Gastroesophageal sphincter (tissue), 4 donors: Measurements from ENCODE around the gene GMDS. TPM values are rescaled to one million over a fixed set of nuclear protein-coding genes. Genes with fewer than 3 reads are reported as not detected.
A peak's percentile ranks its signal among the peaks of the same experiment; 100 is the strongest.

Source experiments
- ATAC-seq: fragments of 150-250 bp; one replicate; pipeline ENCODE4 v1.9.1; 2016; ENCODE audit warnings: mild to moderate bottlenecking, moderate library complexity
- H3K27ac ChIP-seq, 4 donors: fragments of 200-600 bp; sonication (generic) in 3 of 4; 1 replicate in 3 of 4; 2 replicates in 1 of 4; pipeline ENCODE4 v1.5.1; 2016 to 2019
- H3K27me3 ChIP-seq: fragments of 200-600 bp; sonication (generic); one replicate; pipeline ENCODE4 v1.5.1; 2019
- H3K36me3 ChIP-seq, 2 donors: fragments of 200-600 bp; sonication (generic); one replicate each; pipeline ENCODE4 v1.5.1; 2019; ENCODE audit warnings: control low read depth in 1 of 2
- H3K4me1 ChIP-seq, 3 donors: fragments of 200-600 bp; sonication (generic); 1 replicate in 2 of 3; 2 replicates in 1 of 3; pipeline ENCODE4 v1.5.1; 2016 to 2019; ENCODE audit warnings: control low read depth in 2 of 3
- H3K4me3 ChIP-seq, 2 donors: fragments of 200-600 bp; sonication (generic); one replicate each; pipeline ENCODE4 v1.5.1; 2019; ENCODE audit warnings: mild to moderate bottlenecking in 1 of 2, moderate library complexity in 1 of 2
- H3K9me3 ChIP-seq, 3 donors: fragments of 200-600 bp; sonication (generic); one replicate each; pipeline ENCODE4 v1.5.1; 2017 to 2019; ENCODE audit warnings: control low read depth in 2 of 3
- EP300 ChIP-seq: sonication (generic); formaldehyde crosslinking; IDR thresholded peaks from one replicate; pipeline ENCODE4 v1.6.1; 2017; ENCODE audit warnings: antibody characterized with exemption, mild to moderate bottlenecking
- POLR2A ChIP-seq, 2 donors: fragments of 450-650 bp; IDR thresholded peaks; one replicate each; pipeline ENCODE4 v1.6.1; 2017; ENCODE audit warnings: antibody characterized with exemption in 2 of 2, mild to moderate bottlenecking in 2 of 2, moderate library complexity in 1 of 2
- POLR2AphosphoS5 ChIP-seq: sonication (generic); formaldehyde crosslinking; IDR thresholded peaks from one replicate; pipeline ENCODE4 v1.6.1; 2017; ENCODE audit warnings: antibody characterized with exemption
- WGBS, 2 donors: methylation state at CpG; one replicate each; pipeline ENCODE4 v1.1.5; 2018; ENCODE audit warnings: low coverage in 1 of 2; 5-methylcytosine and 5-hydroxymethylcytosine counted together
- total RNA-seq, 4 donors: library from RNA; depleted of rRNA; stranded (reverse); fragments of >200 nt; gene quantifications; one replicate each; pipeline ENCODE4 v1.1.0, GENCODE V29; 2016
- TF ChIP-seq, protein P1 (sequence below), 4 experiments: fragments of 200-600 bp in 2 of 4; fragments of 450-650 bp in 2 of 4; sonication (generic) in 1 of 4; IDR thresholded peaks; one replicate each; pipeline ENCODE4 v1.5.1; 2017 to 2019; ENCODE audit warnings: antibody characterized with exemption in 4 of 4, mild to moderate bottlenecking in 2 of 4, moderate library complexity in 2 of 4

GMDS gene
- total RNA-seq, 4 donors from 2014 or later: 5.0 to 14.7 (median 6.4) TPM

DNA sequence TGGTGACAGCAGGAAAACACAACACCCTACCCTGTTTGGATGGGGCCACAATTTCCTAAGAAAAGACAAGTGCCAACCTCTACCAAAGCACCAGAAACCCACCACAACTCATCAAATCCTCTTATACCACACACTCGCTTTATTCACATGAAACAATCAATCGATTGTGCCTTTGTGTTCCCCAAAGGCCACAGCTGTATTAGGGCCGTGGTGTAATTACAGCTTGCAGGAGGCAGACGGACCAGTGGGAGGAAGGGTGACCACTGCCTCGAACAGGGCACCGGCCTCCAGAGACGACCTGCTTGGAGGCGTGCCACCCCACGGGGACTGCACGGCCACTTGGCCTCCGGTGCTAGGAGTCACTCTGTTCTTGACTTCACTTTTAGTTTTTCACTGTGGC is 371.6 kb downstream of the GMDS start:
- Histone ChIP-seq H3K4me3 (no peak overlapping the region), H3K27ac (no peak overlapping the region)
- WGBS, 2 donors: 61 to 75% methylated on average over 10 of the region's 11 CpGs

DNA sequence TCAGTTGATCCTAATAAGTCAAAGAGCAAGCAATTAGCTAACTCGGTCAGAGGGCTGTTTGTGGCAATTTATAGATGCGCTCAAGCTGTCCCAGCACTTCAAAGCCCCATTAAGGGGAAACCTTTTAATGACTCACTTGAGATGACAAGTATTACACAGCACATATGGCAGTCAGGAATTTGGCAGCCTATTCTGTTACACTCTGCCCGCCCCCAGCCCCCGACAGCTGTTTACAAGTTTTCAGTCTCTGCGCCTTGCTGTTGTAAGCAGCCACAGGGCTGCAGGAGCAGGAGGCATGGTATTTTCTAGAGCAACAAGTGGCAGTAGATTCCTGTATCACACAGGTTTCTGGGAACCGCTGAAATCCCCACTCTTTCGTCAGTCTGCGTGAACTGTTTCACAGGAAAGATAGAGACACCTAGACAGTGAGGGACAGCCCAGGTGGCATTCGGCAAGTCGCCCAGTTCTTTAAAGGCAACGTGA is 372.7 kb downstream of the GMDS start:
- Histone ChIP-seq H3K27me3 (no peaks in the 10 kb centered on the region), H3K9me3 (no peaks in the 10 kb centered on the region), H3K4me3 (no peak overlapping the region), H3K36me3 (no peaks in the 10 kb centered on the region), H3K27ac (no peak overlapping the region), H3K4me1 (peaks cover 0 to 15% (median 0%) of the 10 kb centered on the region in 3 donors)
- WGBS, 2 donors: 30 to 48% methylated on average over 4 to 7 of the region's 11 CpGs
- ATAC-seq: peak; percentile 46
- peak; percentile 76 for TF ChIP-seq POLR2AphosphoS5
- TF ChIP-seq POLR2A (IDR thresholded peaks at IDR 0.05): no peak

More for the DNA sequence above, 371.6 kb downstream of the GMDS start:
- H3K36me3 ChIP-seq: no peaks in the 10 kb centered on the region
- no peaks in the 10 kb centered on the region for H3K27me3 ChIP-seq
- peaks cover 0 to 15% (median 0%) of the 10 kb centered on the region in 3 donors for H3K4me1 ChIP-seq
- H3K9me3 ChIP-seq: no peaks in the 10 kb centered on the region
- TF ChIP-seq POLR2AphosphoS5: no peak
- no peak for TF ChIP-seq POLR2A (IDR thresholded peaks at IDR 0.05)
- TF ChIP-seq, protein P1, sequence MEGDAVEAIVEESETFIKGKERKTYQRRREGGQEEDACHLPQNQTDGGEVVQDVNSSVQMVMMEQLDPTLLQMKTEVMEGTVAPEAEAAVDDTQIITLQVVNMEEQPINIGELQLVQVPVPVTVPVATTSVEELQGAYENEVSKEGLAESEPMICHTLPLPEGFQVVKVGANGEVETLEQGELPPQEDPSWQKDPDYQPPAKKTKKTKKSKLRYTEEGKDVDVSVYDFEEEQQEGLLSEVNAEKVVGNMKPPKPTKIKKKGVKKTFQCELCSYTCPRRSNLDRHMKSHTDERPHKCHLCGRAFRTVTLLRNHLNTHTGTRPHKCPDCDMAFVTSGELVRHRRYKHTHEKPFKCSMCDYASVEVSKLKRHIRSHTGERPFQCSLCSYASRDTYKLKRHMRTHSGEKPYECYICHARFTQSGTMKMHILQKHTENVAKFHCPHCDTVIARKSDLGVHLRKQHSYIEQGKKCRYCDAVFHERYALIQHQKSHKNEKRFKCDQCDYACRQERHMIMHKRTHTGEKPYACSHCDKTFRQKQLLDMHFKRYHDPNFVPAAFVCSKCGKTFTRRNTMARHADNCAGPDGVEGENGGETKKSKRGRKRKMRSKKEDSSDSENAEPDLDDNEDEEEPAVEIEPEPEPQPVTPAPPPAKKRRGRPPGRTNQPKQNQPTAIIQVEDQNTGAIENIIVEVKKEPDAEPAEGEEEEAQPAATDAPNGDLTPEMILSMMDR (IDR thresholded peaks at IDR 0.05): no peak
- no peak for TF ChIP-seq EP300
- no peak for ATAC-seq

DNA sequence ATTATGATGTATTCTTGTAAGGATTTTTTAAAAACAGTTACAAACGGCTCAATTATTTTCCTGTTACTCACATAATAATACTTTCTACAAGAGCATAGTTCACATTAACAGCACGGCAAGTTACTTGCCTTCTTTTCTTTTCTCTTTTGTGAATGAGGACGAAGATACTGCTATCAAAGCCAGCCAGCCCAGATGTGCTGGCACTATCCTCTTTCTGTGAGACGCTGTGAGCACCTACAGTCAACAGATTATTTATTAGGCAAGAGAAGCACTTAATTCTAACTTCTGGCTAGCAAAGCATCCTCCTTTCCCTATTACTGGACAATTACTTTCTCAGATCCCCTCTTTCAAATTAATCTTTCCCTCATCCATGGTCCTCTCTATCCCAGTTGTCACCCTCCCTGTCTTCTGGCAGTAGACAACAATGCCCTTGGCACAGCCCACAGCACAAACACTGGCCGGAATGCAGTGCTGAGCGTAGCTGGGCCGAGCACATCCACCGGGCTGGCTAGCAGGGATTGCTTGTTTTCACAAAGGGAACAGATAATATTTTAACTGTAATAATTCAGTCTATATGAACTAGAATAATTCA is 373.6 kb downstream of the GMDS start:
- Histone ChIP-seq H3K36me3 (no peaks in the 10 kb centered on the region), H3K4me1 (peaks cover 0 to 15% (median 0%) of the 10 kb centered on the region in 3 donors), H3K27me3 (no peaks in the 10 kb centered on the region), H3K9me3 (no peaks in the 10 kb centered on the region), H3K27ac (no peak overlapping the region), H3K4me3 (no peak overlapping the region)
- TF ChIP-seq, protein P1 (IDR thresholded peaks at IDR 0.05): no peak
- TF ChIP-seq EP300 (no peak), POLR2AphosphoS5 (no peak), POLR2A (IDR thresholded peaks at IDR 0.05) (no peak)
- WGBS, 2 donors: 48 to 65% methylated on average over 6 to 7 of the region's 8 CpGs
- no peak for ATAC-seq

DNA sequence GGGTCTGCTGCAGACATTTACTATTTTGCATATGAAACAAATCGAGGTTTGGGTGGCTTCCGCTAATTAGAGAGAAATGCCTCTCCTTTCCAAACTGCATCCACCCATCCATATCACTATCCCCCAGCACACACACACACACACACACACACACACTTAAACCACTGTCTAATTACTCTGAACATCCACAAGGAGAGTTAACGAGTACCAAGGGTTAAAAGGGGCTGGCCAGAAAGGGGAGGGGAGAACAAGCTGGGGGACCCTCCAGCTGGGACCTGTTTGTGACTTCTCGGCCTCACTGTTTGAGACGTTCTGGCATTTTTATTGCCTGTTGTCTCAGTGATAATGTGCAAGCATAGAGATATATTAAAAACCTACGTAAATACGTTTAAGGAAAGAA is 374.5 kb downstream of the GMDS start:
- Histone ChIP-seq H3K27me3 (no peaks in the 10 kb centered on the region), H3K36me3 (no peaks in the 10 kb centered on the region), H3K27ac (no peak overlapping the region), H3K4me1 (peaks cover 0 to 15% (median 0%) of the 10 kb centered on the region in 3 donors), H3K4me3 (no peak overlapping the region), H3K9me3 (no peaks in the 10 kb centered on the region)
- no peak for ATAC-seq
- 86 to 93% methylated on average over 6 of the region's 7 CpGs for WGBS, 2 donors
- no peak for TF ChIP-seq POLR2A (IDR thresholded peaks at IDR 0.05)
- TF ChIP-seq EP300: no peak
- TF ChIP-seq POLR2AphosphoS5: no peak
- TF ChIP-seq, protein P1 (IDR thresholded peaks at IDR 0.05): no peak

DNA sequence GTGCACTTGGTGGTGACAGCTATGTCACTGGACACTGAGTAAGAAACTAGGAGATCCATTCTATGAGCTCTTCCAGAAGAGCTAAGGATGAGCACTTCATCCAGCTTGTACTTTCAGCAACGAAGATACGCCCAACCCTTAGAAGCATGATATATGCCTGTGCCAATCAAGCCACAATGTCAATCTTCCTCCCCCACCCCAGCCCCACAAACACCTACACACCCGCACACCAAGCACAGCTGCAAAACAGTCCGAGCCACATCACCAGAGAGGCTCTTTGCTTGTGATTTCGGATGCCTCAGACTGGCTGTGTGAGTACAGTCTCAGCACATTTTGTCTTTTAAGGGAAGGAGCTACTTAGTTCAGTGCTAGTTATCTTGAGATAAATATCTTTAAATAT is 375.2 kb downstream of the GMDS start:
- H3K27ac ChIP-seq: no peak overlapping the region

DNA sequence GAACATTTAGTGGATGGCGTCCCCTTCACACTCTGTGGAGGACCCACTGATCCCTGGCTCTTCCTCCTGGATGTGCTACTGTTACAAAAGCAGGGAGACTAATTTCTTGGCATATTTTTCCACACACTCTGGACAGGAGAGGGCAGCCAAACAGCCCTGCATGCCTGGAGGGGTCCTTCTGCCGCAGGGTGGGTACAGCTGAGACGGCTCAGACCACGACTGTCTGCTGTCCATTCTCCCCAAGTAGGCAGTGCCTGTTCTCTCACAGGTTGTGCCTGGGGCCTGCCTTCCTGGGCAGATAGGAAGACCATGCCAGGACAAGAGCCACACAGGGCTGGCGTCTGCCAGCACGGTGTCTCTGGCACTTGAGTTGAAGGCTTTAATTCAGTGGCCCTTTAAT is 375.6 kb downstream of the GMDS start:
- H3K9me3 ChIP-seq: no peaks in the 10 kb centered on the region
- H3K27ac ChIP-seq: no peak overlapping the region
- no peaks in the 10 kb centered on the region for H3K36me3 ChIP-seq
- TF ChIP-seq EP300 (no peak), POLR2AphosphoS5 (no peak), POLR2A (IDR thresholded peaks at IDR 0.05) (no peak)
- TF ChIP-seq, protein P1 (IDR thresholded peaks at IDR 0.05): no peak
- peaks cover 0 to 15% (median 0%) of the 10 kb centered on the region in 3 donors for H3K4me1 ChIP-seq
- 93 to 100% methylated on average over 1 to 3 of the region's 6 CpGs for WGBS, 2 donors
- H3K4me3 ChIP-seq: no peak overlapping the region
- no peaks in the 10 kb centered on the region for H3K27me3 ChIP-seq
- ATAC-seq: no peak

More for the DNA sequence above, 375.2 kb downstream of the GMDS start:
- Histone ChIP-seq H3K4me3 (no peak overlapping the region), H3K9me3 (no peaks in the 10 kb centered on the region), H3K4me1 (peaks cover 0 to 15% (median 0%) of the 10 kb centered on the region in 3 donors), H3K27me3 (no peaks in the 10 kb centered on the region), H3K36me3 (no peaks in the 10 kb centered on the region)
- no peak for ATAC-seq
- TF ChIP-seq EP300 (no peak), POLR2AphosphoS5 (no peak), POLR2A (IDR thresholded peaks at IDR 0.05) (no peak)
- WGBS, 2 donors: 96 to 100% methylated on average over 4 to 5 of the region's 5 CpGs
